Measurements from ENCODE around the gene B9D1.
"Not testable (repeated sequence)": the region's sequence is repeated elsewhere in the genome, so short reads cannot be mapped to it uniquely, and the experiment has no call there.

B9D1 gene

DNA sequence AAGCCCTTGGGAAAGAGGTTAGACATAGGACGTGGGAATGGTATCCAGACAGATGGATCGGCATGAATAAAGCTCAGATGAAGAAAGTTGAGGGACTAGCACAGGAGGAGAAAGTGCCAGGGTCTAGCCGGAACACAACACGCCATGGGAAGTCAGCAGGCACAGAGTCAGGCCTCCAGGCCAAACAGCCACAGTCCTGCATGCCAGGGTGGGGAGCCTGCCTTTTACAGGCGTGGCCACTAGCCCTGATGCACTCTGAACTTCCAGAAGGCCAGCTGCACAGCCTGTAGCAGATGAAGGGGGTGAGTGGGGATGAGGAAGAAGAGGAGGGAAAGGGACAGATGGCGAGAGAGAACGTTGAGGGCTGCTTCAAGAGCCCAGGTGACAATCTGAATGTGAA is 5.2 kb downstream of the B9D1 start:
- no peak for DNase-seq

DNA sequence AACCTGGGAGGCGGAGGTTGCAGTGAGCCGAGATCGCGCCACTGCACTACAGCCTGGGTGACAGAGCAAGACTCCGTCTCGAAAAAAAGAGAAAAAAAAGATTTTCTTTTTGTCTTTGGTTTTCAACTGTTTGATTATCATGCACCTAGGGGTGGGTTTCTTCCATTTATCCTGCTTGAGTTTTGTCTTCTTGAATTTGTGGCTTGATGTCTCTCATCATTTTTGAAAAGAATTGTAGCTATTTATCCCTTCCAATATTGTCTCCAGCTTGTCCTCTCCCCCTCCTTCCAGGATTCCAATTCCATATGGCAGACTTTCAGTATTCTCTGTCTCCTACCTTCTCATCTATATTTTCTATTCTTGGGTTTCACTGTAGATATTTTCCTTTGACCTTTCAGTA is 7.8 kb downstream of the B9D1 start:
- no peak for DNase-seq

DNA sequence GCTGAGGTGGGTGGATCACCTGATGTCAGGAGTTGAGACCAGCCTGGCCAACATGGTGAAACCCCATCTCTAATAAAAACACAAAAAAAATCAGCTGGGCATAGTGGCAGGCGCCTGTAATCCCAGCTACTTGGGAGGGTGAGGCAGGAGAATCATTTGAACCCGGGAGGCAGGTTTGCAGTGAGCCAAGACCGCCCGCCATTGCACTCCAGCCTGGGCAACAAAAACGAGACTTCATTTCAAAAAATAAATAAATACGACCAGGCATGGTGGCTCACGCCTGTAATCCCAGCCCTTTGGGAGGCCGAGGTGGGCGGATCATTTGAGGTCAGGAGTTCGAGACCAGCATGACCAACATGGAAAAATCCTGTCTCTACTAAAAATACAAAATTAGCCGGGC is 9.1 kb downstream of the B9D1 start:
- not testable (repeated sequence) for DNase-seq

DNA sequence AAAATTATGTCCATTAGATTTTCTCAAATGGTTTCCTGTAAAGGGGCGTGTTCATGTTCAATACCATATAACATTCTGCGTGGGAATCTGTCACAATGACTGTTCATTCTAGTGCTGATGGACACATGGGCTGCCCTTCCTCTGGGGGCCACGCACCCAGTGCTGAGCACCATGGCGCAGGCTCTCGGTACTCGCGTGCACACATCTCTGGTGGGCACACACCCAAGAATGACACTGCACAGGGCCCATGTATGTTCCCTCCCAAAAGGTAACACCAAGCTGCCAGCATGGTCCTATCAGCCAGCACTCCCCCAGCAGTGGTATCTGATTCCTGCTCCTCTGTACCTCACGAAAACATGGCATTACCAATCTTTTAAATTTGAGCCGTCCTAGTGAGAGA is 13.7 kb downstream of the B9D1 start:
- DNase-seq = no peak

DNA sequence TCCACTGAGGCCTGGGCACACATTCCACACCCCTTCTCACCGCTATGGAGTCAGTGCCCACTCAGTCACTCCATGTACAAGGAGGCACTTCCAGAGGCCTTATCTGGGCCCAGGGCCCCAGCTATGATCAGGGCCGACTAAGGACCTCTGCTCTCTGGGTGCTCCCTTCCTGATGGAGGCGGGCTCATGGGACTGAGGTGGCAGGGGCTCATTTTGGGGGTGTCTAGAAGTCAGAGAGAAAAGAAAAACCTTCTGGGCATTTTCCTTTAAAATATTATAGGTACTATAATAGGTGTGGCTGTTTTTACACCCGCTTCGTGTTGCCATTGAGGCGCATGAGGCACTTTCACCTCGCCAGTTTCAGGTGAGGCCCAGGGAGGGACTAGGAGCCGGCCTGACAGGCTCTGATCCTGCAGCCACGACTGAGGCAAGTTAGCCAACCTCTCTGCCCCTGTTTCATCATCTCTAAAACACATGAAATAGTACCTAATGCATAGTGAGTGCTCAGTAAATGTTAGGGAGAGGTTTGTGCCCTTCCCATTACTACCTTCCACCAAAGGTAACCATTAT is 14.4 kb downstream of the B9D1 start:
- DNase-seq = no peak

DNA sequence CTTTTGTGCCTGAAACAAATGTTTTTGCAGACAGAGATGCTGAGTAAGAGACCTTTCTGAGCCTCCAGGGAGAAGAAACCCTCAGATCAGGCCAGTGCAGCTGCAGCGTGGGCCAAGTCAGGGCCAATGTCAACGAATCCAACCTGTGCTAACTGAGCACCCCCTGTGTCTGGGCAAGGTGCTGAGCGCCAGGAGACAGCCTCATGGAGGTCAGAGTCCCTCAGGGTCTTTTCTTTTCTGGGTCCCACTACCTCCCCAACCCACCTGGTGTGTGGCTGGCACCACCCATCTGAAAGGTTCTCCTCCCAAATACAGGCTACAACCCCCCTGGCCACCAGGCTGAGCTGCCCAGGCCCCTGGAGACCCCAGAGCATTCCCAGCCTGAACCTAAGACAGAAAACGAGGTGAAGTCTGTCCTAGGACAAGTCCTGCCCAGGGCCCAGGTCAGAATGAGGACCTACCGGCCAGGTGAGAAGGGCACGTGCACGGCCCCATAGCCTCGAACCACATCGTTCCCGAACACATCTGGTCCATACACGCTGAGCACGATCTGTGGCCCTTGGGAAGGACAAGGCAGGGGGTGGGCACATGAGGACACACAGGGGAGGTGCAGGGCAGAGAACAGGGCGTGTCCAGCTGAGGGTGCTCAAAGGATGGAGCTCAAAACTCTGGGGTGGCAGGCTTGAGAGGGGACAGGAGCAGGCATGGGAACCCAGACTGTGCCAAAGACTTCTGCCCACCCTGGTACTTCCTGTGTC is 15.0 kb downstream of the B9D1 start:
- no peak for DNase-seq

DNA sequence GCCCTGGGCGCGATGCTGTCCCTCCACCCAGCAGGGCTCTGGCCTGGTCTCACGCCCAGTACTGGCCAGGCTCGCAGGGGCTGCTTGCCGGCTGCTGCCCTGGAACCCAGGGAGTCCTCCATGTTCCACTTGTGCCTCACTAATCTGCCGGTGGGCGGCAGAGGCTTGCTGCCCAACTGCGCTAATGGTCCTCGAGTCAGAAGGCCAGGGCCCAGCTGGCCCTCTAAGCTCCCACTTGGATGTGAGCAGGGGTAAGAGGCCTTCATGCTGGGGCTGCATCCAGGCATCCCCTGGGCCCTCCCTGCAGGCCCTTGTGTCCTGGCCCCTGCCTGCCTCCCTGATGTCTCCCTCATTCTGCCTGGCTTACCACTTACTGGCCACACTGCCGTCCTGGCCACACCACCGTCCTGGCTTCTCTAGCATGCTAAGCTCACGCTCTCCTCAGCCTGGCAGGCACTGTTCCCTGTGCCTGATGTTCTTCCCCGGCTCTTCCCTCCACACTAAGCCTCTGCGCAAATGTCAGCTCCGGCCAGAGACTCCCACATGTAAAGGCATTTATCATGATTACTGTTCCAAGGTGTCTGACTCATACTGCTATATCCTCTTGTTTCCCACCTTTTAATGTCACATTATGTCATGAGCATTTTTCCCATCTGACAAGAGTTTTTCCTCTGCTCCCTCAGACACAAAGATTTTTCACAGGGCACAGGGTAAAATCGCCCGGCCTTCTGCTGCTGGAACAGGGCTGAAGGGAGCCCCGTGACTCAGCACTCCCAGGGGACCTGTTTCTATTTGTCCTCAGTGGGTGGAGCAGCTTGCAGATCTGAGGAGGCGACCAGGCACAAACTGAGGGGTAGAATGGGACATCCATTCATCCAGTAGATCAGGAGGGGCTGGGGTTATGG is 15.9 kb downstream of the B9D1 start:
- DNase-seq = no peak

DNA sequence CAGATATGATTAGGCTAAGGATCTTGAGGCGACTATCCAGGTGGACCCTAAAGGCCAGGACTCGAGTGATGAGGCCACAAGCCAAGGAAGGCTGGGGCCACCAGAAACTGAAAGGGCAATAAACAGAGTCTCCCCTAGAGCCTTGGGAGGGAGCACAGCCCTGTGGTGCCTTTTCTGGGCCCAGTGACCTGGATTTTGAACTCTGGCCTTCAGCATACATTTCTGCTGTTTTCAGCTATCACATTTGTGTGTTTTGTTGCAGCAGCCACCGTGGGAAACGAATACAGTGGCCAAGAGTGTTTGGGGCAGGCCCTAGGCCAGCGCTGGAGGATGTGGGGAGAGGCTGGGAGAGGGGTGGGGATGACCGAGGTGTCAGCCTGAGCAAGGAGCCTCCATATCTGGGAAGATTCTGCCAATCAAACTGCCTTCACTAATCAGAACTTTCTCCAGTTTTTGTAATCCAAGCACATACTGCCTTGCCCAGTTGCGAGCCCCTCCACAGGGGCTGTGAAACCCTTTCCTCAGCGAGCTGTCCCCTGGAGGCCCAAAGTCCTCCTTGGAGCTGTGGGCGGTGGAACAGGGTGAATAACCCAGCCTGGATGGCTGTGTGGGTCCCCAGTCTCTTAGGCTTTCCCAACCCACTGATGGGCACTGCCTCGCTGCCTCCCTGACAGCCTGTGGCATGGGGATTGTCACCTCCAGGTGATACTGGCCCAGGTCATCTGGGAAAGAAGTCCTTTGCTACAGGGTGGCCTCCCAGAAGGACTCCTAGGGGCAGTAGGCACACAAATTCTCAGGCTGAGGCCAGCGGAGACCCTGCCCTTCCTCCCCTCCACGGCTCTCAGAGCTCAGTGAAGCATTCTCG is 16.8 kb downstream of the B9D1 start:
- no peak for DNase-seq

DNA sequence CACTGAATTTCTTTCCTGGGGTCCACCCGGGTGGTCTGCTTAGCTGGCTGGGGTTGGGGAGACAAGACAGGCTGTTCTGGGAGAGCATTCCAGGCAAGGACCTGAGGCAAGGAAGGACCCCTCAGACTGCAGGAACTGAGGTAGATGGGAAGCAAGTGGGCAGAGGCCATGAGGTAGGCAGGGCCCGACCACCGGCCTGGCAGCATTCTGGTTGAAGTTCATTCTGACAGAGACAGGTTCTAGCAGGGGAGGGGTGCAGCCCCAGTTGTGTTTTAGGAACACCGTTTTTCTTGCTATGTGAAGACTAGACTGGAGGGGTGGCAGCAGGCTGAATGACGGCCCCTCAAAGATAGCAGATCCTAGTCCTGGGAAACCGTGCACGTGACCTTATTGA is 17.5 kb downstream of the B9D1 start:
- DNase-seq = no peak

DNA sequence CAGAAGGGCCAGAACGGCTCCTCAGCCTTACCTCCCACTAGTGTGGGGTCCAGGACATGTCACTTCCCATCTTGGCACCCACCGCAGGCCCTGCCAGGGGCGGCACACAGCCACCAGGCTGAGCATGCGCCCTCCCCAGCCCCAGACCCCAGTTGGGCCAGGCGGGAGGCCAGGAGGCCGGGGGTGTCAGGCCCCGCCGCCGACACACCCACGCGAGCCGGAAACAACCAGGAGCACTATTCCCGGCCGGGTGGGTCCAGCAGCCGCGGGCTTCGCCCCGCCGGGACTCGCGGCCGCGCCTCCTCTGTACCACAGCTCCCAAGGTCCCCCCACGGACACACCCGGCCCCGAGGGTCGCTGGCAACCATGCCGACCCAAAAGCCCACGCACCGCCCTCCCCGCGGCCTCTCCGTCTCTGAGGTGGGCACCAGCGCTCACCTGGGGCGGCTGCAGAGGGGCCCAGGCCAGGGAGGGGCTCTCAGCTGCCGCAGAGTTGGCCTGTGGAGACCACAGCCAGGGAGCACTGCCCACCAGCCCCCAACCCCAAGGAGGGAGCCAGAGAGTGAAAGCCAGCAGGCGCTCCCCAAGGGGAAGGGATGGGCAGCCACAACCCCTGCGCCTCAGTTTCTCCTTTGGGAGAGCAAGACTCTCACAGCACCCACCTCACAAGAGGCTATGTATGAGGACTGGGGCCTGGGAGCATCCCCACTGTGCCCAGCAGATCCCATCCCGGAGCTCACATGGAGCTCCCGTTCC is 18.0 kb downstream of the B9D1 start:
- DNase-seq = no peak

DNA sequence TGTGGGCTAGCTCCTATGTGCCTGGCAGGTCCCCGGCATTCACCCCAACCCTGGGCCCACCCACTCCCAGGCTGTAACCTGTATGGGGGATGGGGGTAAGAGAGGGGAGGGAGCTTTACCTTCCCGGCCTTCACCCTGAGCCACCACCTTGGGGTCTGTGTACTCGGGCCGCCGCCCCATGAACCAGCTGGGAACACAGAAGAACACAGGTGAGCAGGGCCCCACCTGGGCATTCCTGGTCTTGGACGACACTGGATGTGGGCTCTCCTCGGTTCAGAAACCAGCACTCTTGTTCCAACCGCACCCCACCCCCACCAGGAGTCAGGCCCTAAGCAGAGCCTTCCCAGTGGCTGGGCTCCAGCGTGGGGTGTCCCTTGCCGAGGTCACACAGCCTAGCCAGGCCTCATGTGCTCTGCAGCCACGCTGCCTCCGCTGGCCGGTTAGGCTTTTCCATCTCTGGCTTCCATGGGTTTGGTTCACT is 18.8 kb downstream of the B9D1 start:
- no peak for DNase-seq

DNA sequence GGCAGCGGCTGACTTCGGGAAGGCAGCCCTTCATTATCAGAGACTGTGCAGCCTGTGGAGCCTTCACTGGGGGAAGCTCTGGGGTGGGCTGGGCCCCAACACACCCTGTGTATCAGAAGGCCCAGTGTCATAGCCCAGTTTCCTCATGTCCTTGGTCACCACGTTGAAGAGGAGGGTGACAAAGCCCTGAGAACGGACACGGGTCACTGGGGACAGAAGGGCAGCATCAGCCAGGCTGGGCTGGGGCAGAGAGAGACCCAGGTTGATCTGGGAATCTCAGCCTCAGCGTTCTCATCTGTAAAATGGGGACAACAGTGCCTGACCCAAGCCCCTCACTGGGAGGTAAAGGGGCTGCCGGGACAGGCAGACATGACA is 19.3 kb downstream of the B9D1 start:
- DNase-seq = no peak

DNA sequence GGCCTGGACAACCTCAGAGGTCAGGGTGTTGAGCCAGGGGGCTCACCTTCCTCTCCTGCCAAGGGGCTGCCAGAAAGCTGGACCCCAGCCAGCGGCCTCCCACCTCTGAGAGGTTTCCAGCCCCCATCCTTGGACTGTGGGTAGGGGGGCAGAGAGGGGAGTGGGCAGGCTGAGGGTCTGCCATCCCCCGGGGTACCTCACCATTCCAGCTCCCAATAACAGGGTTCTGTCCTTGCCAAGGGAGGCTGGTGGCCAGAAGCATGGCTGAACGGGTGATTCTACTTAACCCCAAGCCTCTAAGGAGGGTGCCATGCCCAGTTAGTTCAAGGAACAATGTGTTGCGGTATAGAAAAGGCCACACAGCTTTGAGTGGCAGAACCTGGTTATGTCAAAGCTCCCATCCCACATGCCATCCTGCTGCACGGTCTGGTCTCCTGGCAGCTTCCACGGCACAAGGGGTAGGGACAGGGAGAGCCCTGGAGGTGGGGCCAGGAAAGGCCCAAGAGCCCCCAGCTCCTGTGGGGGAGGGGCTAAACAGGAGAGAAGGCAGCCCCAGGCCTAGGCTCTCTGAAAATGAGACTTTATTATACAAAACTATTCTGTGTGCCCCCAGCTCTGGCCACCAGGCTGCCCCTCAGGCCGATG is 19.8 kb downstream of the B9D1 start:
- no peak for DNase-seq

DNA sequence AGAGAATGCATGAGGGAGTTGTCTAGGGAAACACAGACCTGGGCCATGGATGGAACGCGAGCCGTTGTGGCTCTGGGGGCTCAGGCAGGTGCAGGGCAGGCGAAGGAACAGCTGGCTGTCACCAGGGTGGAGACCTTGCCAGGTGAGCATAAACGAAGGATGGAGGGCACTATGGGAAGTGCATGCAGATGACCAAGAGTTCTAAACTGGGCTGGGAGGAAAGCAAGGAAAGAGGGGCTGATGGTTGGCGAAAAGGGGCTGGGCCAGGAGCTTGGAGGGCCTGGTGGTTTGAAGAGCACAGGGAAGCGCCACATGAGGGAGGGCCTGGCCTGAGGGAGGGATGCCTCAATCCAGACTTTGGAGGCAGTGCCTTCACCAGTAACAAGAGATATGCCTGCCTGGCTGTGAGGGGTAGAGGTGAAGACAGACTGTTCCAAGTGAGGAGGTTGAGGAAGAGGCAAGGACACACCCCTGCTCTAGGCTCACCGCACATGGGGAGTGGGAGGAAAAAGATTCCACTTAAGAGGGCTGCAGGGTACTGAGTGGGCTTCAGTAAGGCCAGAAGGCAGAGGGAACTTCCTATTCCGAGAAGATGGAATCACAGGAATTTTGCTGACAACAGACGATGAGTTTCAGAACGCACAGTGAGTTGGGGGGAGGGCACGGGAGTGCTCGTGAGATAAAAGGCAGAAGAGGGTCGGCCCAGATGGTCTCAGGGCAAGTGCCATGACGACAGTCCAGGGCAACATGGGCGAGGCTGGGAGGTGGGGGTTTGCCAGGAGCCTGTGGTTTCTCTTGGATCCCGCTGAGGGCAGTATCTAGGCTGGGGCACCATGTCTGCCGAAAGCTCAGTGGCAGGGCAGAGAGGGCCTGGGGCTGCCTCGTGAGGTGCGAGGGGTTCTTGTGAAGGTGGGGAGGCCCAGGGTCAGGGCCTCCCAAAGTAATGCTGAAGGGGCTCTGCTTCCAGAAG is 20.6 kb downstream of the B9D1 start:
- DNase-seq = no peak

DNA sequence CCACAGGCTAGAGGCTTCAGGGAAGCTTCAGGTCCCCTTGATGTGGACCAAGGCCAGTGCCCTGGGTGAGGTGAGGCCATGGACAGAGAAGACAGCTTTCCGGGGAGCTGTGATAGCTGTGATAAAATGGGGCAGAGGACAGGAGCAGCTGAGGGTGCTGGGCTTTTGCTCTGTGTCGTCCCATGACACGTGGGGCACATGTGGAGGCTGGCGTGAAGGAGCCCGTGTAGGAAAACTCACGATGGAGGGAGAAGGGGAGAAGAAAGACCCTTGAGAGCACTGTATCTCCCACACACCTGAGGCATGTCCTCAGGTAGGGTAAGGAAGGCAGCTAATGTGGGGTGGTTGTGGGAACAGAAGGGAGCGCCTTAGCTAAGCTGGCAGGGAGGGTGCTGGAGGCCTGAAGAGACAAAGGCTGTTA is 21.3 kb downstream of the B9D1 start:
- no peak for DNase-seq

DNA sequence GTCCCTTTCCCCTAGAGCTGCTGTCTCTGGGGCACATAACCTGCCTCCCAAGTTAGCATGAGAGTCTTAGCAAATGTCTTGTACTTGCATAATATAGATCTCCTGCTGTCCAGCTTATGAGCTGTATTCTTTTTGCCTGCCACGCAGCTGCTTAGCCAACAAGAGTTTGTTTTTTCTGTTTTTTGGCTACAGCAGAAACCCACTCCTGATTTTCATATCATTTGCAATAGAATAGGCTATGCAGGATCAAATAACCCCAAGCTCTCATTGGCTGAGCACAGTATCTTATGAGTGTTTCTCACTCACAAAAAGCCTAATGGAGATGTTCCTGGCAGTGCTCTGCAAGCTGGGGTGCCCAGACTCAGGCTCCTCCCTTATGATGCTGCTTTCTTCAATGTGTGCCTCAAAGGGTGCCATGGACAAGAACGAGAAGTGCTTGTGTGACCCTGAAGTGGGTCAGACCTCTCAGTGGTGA is 23.1 kb downstream of the B9D1 start:
- no peak for DNase-seq

DNA sequence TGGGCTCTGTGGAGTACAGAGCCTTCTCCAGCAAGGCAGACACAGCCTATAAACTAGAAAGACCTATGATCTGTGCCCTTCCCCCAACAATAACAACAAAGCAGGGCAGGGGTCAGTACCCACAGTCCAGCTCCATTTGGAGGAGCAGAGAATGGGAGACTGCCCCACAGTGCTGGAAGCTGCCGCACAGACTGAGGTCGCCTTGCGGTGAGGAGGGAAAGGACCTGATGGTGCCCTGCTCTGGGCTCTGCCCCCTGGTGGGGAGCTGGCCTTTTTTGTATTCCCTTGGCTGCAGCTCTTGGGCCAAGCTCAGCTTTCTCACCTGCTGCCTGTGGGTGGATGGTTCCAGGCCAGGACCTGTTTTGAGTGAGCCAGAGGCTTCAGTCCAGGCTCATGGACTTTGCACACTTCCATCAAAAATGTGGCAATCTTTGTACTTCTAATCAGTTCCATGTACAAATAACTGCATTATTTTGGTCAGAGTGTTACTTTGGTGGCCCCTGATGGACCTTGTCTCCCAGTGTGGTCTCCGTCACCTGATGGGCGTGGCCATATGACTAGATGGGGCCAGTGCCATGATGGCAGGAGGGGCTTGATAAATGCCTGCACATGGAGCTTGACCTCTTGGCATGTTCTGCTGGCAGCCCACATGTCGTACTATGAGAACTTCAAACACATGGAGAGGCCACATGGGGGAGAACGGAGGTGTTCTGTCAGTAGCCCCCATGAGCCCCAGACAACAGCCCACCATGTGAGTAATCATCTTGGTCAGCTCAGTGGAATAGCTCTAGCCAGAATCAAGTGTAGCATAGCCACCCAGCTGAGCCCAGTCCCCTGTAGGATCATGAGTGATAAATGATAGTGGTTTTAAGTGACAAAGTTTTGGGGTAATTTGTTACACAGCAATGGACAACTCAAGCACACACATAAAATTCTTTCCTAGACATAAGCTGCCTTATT is 24.2 kb downstream of the B9D1 start:
- DNase-seq = peak; percentile 68 to 75

DNA sequence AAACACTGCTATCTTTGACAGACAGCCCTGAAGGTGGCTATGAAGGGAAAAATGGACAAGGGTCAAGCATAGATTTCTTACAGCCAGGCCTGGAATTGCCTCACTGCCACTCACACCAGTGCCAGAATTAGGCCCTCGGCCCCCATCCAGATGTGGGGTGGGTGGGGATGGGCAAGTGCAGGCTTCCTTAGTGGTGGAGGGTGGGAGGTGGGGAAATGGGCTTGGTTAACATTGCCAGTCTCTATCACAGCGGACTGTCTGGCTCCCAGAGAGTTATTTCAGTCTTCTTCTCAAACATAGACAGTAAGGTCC is 24.9 kb downstream of the B9D1 start:
- no peak for DNase-seq
